ENCODE measurements around the gene TMEM131. TPM values are rescaled to one million over a fixed set of nuclear protein-coding genes. Genes with fewer than 3 reads are reported as not detected.

The TMEM131 gene
- 39.8 and 48.4 TPM in 2 replicates for total RNA-seq

DNA sequence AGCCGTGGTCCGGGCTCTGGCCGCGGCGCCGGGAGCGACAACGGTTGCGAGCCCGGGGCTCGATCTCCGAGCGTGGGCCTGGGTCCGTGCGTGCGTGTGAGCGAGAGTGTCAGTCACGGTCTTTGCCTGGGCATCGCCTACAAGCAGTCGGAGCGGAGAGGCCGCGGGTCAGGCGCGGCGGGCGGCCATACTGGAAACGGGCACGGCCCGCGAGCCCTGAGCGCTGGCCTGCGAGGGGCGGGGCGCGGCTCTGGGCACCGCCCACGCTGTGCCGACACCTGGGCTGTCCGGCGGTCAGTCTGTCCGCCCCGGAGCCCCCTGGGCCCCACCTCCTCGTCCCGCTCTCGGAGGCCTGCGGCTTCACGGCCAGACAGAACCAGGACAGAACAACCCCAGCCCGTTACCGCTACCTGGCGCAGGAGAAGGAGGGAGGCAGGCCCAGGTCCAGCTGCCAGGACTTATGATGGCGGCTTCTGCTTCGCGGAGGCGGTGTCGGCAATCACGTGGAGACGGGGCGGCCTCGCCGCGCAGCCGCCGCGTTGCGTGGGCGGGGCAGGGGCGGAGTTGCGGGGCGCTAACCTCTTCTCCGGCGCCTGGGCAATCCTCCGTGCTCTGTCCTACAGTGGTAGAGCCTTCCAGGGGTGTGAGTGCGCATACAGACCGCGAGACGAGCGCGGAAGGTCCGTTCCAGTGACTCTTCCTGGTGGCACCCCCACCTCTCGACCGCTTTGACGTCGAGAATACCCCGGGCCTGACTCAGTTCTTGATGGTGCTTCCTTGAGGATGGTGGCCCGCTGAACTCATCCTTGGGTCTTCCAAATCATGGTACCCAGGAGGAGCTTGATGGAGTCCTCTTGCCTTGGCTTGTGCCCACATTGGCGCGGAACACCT is at the start of gene TMEM131:
TSS of gene TMEM131 (minus strand) at position 215 of the 891 bp plus-strand sequence. CDS start 286 bp downstream, outside the sequence.

GRCh38 chr2:97713296-97714083 is 282.3 kb downstream of the TMEM131 start, which contains the start of gene ZAP70:
Gene ZAP70, plus strand, starts transcription at chr2:97713576. Its CDS starts 10,461 bp downstream, at chr2:97724037.

Small RNAs within 50 kb of the gene (small RNA-seq; reads per million reads assigned to genes)
- gene HMGN1P36 = not detected
- not detected for gene RNU7-96P

Other genes starting within 250 kb of the TMEM131 start
- 0.07 TPM in 1 of 2 replicates, not detected in the other for gene VWA3B, start 91.2 kb upstream of the TMEM131 start, total RNA-seq

Measured in thoracic aorta endothelial cell (primary cell).